A549 treated with AZD9567 at 1 μM for 4 hours (cell line): Measurements from ENCODE around the gene NLGN2. TPM values are rescaled to one million over a fixed set of nuclear protein-coding genes. Genes with fewer than 3 reads are reported as not detected.

Source experiments
- total RNA-seq: library from RNA; stranded (reverse); fragments of 200-300 nt; extraction: Qiagen RNA extraction; gene quantifications from 5 replicates; pipeline ENCODE4 v1.2.3, GENCODE V29; 2022; ENCODE audit not compliant: insufficient read depth

NLGN2 gene
- total RNA-seq = 12.4 to 20.9 TPM (median 18.3 TPM) in 5 replicates

GRCh38 chr17:7407485-7408251, at the start of gene NLGN2:
Gene NLGN2 (plus strand): TSS chr17:7407845. CDS start chr17:7408256, 411 bp downstream.

GRCh38 chr17:7380855-7381683, 26.6 kb upstream of the NLGN2 start, which contains the start of gene TNK1:
Gene TNK1 (plus strand): TSS chr17:7381089. CDS start chr17:7382927, 1,838 bp downstream.

DNA sequence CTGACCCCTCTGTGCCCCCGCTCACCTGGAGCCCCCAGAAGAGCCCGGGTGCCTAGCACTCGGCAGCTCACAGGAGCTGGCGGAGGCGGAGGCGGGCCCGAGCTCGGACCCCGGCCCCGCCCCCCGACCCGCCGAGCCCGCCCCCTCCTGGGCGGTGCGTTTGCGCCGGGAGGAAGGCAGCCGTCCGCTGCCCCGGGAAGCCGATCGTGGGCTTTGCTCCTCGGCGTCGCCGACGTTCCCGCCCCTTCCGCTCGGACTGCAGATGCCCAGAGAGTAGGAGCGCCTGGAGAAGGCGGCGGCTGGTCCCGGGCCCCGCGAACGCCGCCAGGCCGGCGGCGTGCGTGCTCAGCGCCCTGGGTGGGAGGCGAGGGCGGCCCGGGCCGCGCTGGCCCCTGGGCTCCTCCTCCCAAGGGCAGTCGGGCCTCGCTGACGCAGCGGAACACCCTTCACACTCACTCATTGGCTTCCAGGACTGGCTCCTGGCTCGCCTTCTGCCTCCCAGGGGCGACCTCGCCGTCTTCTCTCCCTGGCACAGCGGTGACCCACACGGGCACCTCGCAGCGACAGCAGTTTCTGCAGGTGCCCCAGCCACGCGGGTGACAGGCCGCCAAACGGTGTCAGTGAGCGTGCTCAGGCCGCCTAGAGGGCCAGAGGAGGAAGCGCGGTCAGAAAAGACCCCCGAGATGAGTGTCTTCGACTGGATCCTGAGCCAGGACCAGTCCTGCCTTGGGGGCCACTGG, 13.0 kb upstream of the NLGN2 start, which contains the start of gene PLSCR3:
Gene PLSCR3 (minus strand): TSS at position 74 of the 740 bp plus-strand sequence. CDS start 415 bp downstream, outside the sequence.

GRCh38 chr17:7403977-7404736, 3.5 kb upstream of the NLGN2 start, which contains the start of gene TMEM256:
Gene TMEM256 (minus strand): TSS chr17:7404097. CDS start chr17:7404084, 13 bp downstream.

GRCh38 chr17:7419819-7420610, 12.4 kb downstream of the NLGN2 start, which contains the start of gene SPEM1:
Gene SPEM1 (plus strand): TSS chr17:7420324. CDS start chr17:7420385, 61 bp downstream.

GRCh38 chr17:7425316-7425715, 17.7 kb downstream of the NLGN2 start, which contains the start of gene SPEM2:
Gene SPEM2 (plus strand): TSS chr17:7425616. CDS start chr17:7425689, 73 bp downstream.

DNA sequence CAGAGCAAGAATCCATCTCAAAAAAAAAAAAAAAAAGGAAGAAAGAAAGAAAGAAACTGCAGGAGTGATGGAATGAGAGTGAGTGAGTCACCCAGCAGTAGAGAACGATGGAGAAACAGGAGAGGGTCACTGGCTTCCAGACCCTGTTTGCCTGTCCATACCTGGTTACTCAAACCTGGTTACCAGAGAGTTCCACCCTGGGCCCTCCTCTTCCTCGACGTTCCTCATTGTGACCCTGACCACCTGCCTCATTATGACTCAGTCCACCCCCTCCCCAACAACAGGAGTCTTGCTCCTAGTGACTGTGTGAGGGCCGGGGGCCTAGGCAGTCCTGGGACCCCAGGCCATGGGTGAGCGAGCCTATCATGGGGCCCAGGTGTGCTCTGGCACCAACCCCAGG, 20.9 kb downstream of the NLGN2 start, which contains the start of gene SPEM3:
Gene SPEM3 (plus strand): TSS at position 301 of the 400 bp plus-strand sequence. CDS start 46 bp downstream, at position 347.

GRCh38 chr17:7439462-7440112, 31.9 kb downstream of the NLGN2 start, which contains the start of gene FGF11:
Gene FGF11 (plus strand): TSS chr17:7439512. CDS start chr17:7439621, 109 bp downstream.

GRCh38 chr17:7444682-7445618, 37.3 kb downstream of the NLGN2 start, which contains the start of gene CHRNB1:
Gene CHRNB1 (plus strand): TSS chr17:7445061. CDS start chr17:7445128, 67 bp downstream.

Other genes with a start within 250 kb of the NLGN2 start
- 0.70 to 1.2 TPM (median 0.90 TPM) in 4 of 5 replicates, not detected in the other for gene ASGR1, start 228.5 kb upstream of the NLGN2 start, total RNA-seq
- gene DLG4, start 188.0 kb upstream of the NLGN2 start, total RNA-seq = 5.9 to 6.9 TPM (median 6.2 TPM) in 5 replicates
- gene ACADVL, start 187.9 kb upstream of the NLGN2 start, total RNA-seq = 264 to 485 TPM (median 439 TPM) in 5 replicates
- 29.2 to 43.3 TPM (median 42.3 TPM) in 5 replicates for gene DVL2, start 173.3 kb upstream of the NLGN2 start, total RNA-seq
- 67.2 to 91.5 TPM (median 83.0 TPM) in 5 replicates for gene PHF23, start 168.4 kb upstream of the NLGN2 start, total RNA-seq
- gene GABARAP, start 165.4 kb upstream of the NLGN2 start, total RNA-seq = 638 to 734 TPM (median 663 TPM) in 5 replicates
- 202 to 277 TPM (median 222 TPM) in 5 replicates for gene CTDNEP1, start 156.1 kb upstream of the NLGN2 start, total RNA-seq
- 115 to 144 TPM (median 128 TPM) in 5 replicates for gene ELP5, start 155.6 kb upstream of the NLGN2 start, total RNA-seq
- 1.4 to 1.8 TPM (median 1.6 TPM) in 4 of 5 replicates, not detected in the other for gene CLDN7, start 145.4 kb upstream of the NLGN2 start, total RNA-seq
- 0.28 to 0.45 TPM (median 0.37 TPM) in 4 of 5 replicates, not detected in the other for gene SLC2A4, start 126.1 kb upstream of the NLGN2 start, total RNA-seq
- gene YBX2, start 113.2 kb upstream of the NLGN2 start, total RNA-seq = 0.46 to 0.72 TPM (median 0.60 TPM) in 4 of 5 replicates, not detected in the other
- gene EIF5A, start 100.2 kb upstream of the NLGN2 start, total RNA-seq = 1,570 to 1,809 TPM (median 1,672 TPM) in 5 replicates
- gene GPS2, start 92.5 kb upstream of the NLGN2 start, total RNA-seq = 91.5 to 113 TPM (median 108 TPM) in 5 replicates
- gene NEURL4, start 78.5 kb upstream of the NLGN2 start, total RNA-seq = 30.5 to 37.6 TPM (median 36.4 TPM) in 5 replicates
- gene ACAP1, start 71.3 kb upstream of the NLGN2 start, total RNA-seq = 2.1 to 5.5 TPM (median 3.9 TPM) in 4 of 5 replicates, not detected in the other
- 10.3 to 15.0 TPM (median 13.0 TPM) in 5 replicates for gene KCTD11, start 55.7 kb upstream of the NLGN2 start, total RNA-seq
- not detected in 5 replicates for gene TMEM95, start 52.7 kb upstream of the NLGN2 start, total RNA-seq
- gene TNK1, start 26.8 kb upstream of the NLGN2 start, total RNA-seq = 1.4 to 1.7 TPM (median 1.6 TPM) in 5 replicates
- gene PLSCR3, start 13.3 kb upstream of the NLGN2 start, total RNA-seq = 36.1 to 44.4 TPM (median 40.5 TPM) in 5 replicates
- 181 to 231 TPM (median 208 TPM) in 5 replicates for gene TMEM256, start 3.7 kb upstream of the NLGN2 start, total RNA-seq
- 0.08 TPM in 2 of 5 replicates, not detected in the others for gene SPEM1, start 12.5 kb downstream of the NLGN2 start, total RNA-seq
- 0.05 to 0.07 TPM (median 0.05 TPM) in 3 of 5 replicates, not detected in the others for gene SPEM2, start 17.8 kb downstream of the NLGN2 start, total RNA-seq
- 0.02 to 0.06 TPM (median 0.02 TPM) in 3 of 5 replicates, not detected in the others for gene SPEM3, start 21.0 kb downstream of the NLGN2 start, total RNA-seq
- gene TMEM102, start 27.6 kb downstream of the NLGN2 start, total RNA-seq = 7.5 to 12.0 TPM (median 11.6 TPM) in 5 replicates
- gene FGF11, start 31.7 kb downstream of the NLGN2 start, total RNA-seq = 0.67 to 1.3 TPM (median 0.74 TPM) in 4 of 5 replicates, not detected in the other
- gene CHRNB1, start 37.2 kb downstream of the NLGN2 start, total RNA-seq = 5.7 to 17.4 TPM (median 8.1 TPM) in 5 replicates
- gene ZBTB4, start 71.8 kb downstream of the NLGN2 start, total RNA-seq = 17.6 to 21.8 TPM (median 20.5 TPM) in 5 replicates
- gene SLC35G6, start 73.6 kb downstream of the NLGN2 start, total RNA-seq = not detected in 5 replicates
- 74.1 to 103 TPM (median 95.9 TPM) in 5 replicates for gene POLR2A, start 76.5 kb downstream of the NLGN2 start, total RNA-seq
- gene TNFSF12, start 141.2 kb downstream of the NLGN2 start, total RNA-seq = 7.1 to 11.8 TPM (median 9.9 TPM) in 5 replicates
- 0.40 to 0.92 TPM (median 0.66 TPM) in 4 of 5 replicates, not detected in the other for gene TNFSF13, start 150.9 kb downstream of the NLGN2 start, total RNA-seq
- 70.1 to 96.6 TPM (median 91.7 TPM) in 5 replicates for gene SENP3, start 154.1 kb downstream of the NLGN2 start, total RNA-seq
- 23.5 to 28.8 TPM (median 28.1 TPM) in 5 replicates for gene CD68, start 171.8 kb downstream of the NLGN2 start, total RNA-seq
- 112 to 167 TPM (median 117 TPM) in 5 replicates for gene MPDU1, start 176.0 kb downstream of the NLGN2 start, total RNA-seq
- 0.17 to 0.42 TPM (median 0.28 TPM) in 4 of 5 replicates, not detected in the other for gene SOX15, start 182.2 kb downstream of the NLGN2 start, total RNA-seq
- gene FXR2, start 207.1 kb downstream of the NLGN2 start, total RNA-seq = 59.1 to 61.9 TPM (median 61.2 TPM) in 5 replicates
- 51.0 to 90.6 TPM (median 82.1 TPM) in 5 replicates for gene SAT2, start 220.0 kb downstream of the NLGN2 start, total RNA-seq
- 0.47 to 1.00 TPM (median 0.70 TPM) in 4 of 5 replicates, not detected in the other for gene SHBG, start 222.3 kb downstream of the NLGN2 start, total RNA-seq
- 0.19 to 0.26 TPM (median 0.24 TPM) in 4 of 5 replicates, not detected in the other for gene ATP1B2, start 243.1 kb downstream of the NLGN2 start, total RNA-seq